ENCODE data around the gene PDE11A.

Gene PDE11A

DNA sequence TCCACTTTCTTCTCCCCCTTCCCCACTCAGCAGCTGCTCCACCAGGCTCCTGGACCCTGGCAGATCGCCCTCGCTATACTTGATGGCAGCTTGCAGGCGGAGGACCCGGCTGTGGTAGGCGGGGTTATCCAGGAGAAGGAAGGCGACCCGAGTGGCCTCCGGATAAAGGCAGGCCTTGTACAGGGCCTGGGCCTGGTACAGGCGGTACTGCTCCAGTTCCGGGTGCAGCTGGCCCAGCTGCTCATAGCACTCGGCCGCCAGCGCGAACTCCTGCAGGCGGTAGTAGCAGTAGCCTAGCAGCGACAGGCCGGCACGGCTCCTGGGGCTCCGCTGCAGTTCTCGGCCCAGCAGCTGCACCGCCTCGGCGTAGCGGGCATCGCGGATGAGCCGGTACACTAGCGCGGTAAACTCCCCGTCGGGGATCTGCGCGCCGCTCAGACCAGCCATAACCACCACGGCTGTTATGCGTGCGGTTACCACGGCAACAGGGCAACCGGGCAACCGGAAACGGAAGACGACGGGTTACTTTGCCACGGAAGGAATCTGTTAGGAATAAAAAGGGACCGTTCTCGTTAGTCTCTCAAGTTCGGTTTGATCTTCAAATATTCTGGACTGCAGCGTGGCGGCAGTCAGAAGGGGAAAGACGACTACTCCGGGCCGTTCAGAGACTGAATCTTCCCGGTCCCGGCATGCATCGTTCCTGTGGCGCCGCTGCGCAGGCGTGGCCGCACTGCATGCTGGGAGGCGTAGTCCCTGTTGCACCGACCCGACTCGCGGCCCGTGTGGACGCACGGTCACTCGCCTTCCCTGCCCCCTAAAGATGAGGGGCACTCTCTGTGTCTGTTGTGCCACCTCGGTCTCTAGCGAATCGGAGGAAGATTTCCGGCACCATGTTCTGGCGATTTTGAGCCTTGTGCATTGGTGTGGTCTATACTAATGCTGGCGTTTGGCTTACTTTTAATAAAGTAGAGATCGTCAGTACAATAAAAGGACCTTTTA is 454.0 kb downstream of the PDE11A start:
- DNase-seq = peak; percentile 91

DNA sequence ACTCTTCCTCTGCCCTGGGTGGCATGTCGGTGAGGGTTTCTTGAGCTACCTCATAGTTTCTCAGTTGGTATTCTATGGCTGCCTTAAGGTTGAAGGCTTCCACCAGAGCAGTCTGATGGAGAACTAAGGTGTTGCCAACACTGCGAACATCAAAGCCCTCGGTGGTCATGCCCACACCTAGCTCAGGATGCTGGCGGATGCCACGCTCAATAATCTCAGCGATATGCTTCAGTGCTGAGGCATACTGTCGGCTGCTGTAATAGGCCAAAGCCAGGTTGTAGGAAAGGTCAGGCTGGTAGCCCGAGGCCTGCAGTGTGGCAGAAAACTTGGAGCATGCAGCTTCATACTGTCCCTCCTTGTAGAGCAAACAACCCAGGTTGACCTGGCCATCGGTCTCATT is 454.7 kb downstream of the PDE11A start:
- no peak for DNase-seq

DNA sequence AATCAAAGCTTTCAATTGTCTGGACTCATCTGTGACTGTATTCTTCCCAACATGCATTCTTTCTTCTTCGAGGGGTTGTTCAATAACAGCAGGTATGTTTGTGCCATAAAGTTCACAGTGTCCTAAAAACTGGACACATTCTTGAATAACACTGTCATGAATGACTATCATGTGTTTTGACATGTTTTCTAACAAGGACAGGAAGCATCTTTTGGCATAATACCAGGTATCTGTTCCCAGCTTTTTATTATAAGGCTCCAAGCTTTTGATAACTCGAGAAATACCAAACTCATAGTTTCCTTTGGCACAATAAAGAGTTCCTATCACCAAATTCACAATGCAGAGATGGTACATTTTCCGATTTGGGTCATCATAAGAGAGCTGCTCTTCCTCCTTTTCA is 455.8 kb downstream of the PDE11A start:
- no peak for DNase-seq

DNA sequence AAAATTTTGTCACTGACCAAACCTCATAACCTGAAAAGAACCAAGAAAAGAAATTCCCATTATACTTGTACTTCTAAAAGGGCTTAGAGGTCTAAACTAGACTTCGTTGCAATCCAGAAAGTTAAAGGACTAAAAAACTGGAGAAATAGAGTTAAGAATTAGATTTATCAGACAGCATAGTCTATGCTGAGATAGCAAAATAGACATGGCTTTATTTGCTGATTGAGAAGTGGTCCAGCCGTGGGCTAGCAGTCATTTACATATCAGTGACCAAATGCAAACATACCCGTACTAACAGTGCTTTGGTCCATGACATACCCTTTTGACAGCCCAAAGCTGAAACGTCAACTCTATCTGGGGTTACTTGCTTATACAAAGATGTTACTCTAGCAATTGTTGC is 456.5 kb downstream of the PDE11A start:
- DNase-seq = no peak

DNA sequence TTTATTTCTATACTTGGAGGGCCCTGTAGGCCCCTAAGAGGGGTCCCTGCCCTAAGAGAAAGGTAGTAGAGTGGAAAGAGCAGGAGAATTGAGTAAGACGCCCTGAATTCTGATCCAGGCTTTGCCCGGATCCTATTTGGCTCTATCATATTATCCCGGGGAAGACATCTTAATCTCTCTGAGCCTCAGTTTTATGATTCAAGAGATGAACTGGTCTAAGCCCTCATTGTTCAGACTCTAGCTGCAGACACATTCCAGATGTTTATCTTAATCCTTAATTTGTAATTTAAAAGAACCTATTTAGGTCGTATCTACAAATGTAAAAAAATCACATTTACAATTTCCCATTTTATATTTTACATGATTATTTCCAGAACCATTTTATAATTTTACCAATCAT is 459.9 kb downstream of the PDE11A start:
- DNase-seq = no peak

DNA sequence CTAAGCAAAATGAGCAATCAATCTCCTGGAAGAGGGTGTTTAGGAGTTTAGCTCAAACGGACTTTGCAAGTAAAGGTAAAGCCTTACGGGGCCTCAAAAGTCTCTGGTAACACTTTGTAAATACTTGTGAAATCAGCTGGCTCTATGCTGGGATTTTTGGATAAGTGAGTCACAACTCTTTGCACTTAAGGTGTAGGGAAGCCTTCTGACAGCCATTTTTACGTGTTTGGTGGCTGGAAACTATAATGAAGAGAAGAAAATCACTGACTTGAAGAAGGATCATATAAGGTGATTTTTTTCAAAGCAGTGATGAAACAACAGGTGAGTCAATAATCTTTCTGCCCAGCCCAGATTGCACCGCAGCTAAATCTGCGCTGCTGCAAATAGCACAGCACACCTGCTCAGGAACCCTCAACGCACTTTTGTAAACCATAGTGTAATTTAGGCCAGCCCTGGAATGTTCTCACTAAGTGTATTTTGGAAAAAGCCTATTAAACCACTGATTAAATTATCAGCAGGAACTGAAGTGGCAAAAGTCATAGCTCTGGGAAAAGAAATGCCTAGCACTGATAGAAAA is 461.2 kb downstream of the PDE11A start:
- peak; percentile 24 for DNase-seq

DNA sequence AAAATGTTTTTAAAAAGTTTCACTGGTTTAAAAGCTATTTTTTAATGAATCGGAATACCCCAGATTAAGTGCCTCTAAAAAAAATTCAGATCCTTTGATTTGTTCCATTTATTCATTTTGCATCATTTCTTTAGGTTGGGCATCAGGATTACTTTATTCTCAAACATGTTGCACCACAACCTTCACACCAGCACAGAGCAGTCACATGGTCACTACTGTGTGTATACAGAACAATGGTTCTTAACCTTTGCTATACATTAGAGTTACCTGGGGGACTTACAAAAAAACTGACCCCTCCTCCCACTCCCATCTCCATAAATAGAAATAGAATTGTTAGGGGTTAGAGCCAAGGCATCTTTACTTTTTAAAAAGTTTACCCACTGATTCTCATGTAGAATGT is 461.8 kb downstream of the PDE11A start:
- DNase-seq = no peak

DNA sequence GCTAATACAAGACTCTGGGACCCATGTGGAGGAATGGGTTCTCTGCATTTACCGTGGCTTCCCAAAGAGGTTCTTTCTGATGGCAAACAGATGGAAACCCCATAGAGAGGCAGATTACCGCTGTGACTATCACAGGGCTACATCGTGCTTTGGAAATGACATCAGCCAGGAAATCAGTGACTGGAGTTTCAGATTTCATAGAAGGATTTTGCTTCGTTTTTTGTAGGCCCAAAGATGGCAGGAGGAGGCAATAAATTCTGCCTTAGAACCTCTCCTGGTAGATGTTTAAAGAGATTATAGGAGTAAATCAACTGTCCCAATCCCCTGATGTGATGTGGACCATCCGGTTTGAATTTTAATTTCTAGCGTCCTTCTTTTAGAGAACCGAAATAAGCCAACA is 465.9 kb downstream of the PDE11A start:
- no peak for DNase-seq

DNA sequence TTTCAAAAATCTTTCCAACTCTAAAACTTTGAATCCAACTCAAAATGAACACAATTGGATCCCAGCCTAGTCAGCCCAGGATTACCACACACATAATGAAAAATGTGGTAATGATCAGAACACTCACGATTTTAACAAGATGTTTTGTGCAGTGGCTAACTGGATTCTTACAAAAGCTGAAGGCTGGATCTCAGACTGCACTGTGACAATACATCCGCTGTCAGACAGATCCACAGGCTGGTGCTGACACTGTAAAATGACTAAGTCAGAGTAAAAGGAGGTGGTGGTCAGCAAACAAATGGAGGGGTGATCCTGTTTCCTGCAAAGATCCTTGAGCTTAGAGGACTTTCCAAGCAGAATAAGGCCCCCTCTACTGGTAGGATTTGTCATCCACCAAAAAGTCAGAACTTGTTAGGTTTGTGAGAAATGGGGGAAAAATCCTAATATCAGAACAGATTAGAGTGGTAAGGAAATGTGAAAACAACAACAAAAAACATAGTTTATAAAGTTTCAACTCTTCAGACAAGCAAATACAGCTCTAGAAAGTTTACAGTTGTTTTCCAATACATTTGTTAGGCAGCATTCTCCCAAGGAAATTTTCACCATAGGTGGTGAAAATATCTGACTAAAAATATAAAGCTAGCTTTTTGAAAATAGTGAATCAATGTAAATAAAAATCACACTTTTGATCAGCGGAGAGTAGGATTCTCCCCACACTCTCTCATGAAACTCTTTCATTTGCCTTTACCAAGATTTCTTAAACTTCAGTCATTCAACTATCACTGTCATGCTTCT is 468.1 kb downstream of the PDE11A start:
- no peak for DNase-seq

DNA sequence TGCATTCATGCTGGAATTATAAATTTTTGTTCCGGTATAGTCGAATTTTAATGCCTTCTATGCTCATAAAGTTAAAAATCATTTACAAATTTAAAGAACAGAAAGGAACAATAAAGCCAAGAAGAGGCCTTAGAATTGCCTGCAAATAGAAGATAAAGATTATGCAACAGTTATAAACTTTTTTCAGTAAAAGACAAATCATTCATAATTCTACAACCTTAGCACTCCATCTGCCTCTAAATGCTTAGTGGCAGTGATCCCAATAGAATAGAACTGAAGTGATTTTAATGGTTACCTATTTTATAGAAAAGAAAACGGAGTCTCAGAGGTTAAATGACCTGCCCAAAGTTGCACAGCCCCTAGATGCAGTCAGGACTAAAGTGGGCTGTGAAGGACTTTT is 468.8 kb downstream of the PDE11A start:
- no peak for DNase-seq

DNA sequence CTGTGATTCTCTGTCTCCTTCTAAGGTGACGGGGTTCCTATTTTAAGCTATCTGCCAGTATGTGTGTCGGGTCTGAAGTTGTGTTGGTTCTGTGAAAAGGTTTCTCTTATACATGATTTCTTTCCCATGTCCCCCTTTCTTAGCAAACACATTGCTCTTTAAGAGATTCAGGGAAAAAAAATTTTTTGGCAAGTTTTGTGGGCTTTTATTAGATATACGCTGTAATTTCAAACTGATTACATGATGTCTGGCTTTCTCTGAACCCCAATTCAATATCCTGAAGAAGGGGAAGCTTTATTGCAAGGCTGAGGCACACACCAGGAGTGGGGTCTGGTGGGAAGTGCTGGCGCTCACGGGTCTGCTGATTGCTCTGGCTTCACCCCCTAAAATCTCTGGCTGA is 469.4 kb downstream of the PDE11A start:
- DNase-seq = no peak

DNA sequence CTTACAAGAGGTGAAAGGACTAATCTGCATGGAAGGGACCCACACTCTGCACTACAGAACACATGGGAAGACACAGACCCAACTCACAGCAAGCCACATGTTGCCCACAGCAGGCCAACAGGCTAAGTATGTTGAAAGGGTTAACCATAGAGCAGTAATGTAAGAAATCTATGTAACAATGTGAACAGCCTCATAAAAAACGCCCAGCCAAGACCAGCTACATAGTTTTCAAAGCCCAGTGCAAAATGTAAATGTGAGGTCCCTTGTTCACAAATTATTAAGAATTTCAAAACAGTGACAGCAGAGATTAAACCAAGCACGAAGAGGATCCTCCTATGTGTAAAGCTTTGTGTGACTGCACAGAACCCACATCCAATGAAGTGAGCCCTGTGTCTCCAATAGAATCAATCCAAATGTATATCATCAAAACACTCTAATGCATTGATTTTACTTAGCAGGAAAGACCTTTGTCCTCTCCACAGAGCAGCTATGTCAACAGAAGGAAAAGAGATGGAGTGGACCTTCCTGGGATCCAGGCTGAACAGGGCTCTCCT is 469.9 kb downstream of the PDE11A start:
- no peak for DNase-seq

DNA sequence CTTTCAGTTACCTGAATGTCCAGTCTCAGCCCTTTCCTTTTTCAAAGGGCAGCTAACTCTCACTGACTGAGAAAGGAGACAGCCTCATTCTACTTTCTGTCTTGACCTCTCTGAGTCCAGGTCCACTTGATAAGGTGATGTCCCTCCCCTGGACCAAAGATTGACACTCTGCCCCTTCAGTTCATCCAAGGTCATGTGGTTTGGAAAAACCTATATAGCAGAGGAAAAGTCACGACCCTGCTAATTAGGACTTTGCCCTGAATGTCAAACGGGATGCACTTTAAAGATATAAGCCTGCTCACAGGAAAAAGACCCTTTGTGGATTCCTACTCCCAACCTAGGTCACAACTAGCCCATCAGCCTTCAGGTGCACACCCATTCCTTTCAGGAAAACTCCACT is 471.7 kb downstream of the PDE11A start:
- no peak for DNase-seq

DNA sequence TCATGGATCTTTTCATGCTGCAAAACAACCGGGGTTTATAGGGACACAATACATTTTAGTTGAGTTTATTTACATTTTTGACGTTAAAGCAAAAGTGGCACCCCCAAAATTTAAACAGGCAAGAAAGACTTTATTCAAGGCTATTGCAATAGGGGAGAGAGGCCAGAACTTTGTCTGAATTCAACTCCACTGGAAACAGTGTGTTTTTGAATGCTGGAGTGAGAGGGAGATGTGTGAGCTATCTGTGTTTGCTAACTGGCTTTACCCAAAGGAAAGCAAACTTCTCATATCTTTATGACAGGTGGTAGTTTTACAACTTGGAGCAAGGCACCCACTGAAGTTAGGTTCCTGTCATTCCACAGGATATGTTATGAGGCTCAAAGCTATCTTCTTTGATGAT is 472.6 kb downstream of the PDE11A start:
- DNase-seq = no peak

DNA sequence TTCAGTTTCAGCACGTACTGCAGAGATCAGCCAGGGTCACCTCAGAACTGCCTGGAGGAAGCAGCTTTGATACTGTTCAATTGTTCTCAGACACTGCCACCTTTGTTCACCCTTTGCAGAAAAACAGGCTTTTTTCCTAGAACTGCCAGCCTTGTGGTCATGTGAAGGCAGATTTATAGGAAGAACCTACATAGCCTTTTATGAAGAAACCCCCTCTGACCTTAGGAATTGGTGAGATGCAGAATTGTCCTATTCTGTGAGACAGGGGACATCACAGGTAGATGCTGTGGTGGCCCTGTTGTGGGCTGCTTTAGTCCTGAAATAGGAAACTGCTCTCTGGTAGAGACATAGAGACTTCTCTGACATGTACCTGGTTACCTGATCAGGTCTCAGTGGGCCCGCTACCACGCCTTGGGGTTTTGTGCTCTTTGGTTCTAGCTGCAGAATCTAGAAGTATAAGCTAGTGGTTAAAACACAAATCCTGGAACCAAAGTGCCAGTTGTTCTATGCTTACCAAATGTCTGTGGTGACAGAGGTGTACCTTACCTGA is 473.4 kb downstream of the PDE11A start:
- no peak for DNase-seq

DNA sequence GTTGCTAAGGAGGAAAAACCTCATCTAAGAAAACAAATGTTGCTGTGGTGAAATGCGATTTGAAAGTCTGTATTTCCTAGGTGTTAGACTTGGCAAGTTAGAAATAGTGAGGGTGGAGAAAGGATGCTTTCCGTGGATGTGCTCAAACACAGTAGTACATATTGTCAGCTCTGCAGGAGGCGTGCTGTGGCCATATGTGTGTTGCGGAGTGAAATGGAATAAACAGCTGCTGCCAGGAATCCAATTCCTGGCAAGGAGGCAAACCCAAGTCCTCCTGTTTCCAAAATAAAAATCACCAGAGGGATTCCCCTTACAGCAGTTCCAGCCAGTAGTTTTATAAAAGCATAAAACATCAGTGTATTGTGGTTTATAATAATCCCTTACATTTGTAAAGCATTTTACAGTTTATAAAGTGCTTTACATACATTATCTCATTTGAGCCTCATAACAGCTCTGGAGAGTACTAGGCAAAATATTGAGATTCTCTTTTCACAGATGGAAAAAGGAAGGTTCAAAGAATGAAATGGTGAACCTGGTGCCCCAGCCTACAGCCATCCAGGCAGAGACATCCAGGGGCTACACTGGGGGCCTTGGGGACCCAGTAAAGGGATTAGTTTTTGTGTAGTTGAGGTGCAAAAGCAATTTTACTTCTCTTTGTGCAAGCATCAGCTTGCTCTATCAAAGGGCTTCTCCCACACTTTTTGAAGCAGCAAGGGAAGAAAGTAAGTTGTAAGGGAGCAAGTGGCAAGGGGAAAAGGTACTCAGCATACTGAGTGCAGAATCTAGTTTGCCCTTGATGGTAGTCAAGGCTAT is 474.0 kb downstream of the PDE11A start:
- DNase-seq = no peak

DNA sequence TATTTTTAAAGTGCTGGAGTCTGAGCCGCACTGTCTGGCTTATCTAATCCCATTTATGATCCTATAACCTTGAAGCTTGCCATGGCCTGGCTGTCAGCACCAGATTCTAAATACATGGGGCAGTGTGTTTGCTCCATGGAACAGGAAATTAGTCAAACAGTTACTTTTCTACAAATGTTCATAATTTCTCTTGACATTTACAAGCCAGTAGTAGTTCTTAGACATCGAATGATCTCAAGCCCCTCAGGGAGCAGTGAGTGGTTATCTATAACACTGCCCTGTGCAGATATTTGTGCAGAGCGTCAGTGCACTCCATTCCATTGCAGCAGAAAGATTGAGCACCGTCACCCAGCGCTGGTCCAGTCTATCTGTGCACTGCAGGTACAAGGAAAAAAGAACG is 474.8 kb downstream of the PDE11A start:
- DNase-seq = no peak

DNA sequence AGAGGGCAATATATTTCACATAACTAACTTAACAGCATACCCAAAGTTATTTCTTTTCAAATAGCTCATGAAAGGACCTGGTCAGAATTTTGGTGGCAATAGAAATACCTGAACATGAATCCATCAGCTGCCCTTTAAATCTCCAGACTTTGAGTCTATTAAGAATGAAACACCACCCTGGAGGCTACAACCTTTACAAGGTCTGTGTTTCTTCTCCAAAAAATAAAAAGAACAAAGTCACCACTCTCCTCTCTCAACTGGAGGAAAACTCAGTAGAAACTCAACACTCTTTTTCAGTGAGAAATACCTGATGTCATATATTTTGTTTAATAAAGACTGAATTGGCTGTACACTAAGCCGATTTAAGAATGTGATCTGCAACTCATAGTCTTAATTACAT is 475.7 kb downstream of the PDE11A start:
- no peak for DNase-seq

DNA sequence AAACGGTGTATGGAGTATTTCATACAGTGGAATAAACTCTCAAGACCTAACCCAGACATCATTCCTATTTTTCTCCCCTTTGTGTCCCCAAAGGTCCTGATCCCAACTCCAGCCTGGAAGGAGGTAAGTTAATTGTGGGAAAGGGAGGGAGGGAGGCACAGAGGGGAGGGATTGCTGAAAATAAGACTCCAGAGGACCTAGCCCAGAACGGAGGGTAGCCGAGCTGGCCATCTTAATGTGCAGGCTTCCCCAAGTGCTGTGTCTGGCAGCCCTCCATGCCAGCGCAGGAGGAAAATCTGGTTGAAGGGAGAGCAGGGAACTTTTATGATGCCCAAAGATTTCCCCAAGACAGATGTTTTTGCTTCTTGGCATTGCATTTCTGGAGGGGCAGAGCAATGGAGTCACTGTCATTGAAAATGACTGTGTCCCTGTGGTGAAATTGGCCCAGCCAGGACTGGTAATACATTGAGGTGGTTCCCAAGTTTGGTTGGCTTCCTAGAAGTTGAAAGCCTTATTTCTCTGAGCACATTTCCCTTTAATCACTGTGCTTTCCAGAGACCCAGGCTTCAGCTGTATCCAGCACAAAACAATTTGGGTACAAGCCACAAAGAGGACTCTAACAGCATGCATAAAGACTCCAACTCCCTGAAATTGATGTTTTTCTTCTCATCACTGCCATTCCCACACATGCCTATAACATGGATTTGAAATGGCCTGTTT is 477.3 kb downstream of the PDE11A start:
- no peak for DNase-seq

DNA sequence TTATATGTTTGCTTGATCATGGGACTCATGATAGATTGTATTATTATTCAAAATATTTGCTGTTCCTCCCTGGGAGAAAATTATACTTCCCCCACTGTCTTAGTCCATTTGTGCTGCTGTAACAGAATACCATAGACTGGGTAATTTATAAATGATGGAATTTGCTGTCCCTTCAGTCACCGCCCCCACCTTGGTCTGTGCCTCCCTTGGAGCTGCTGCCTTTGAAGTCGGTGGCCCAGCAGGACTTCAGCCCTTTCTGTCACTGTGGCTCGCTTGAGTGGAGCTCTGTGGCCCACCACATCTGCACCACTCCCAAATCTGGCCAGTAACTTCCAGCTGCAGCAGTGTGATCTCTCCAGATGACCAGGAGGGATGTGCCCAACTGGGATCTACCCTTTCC is 479.2 kb downstream of the PDE11A start:
- no peak for DNase-seq

DNA sequence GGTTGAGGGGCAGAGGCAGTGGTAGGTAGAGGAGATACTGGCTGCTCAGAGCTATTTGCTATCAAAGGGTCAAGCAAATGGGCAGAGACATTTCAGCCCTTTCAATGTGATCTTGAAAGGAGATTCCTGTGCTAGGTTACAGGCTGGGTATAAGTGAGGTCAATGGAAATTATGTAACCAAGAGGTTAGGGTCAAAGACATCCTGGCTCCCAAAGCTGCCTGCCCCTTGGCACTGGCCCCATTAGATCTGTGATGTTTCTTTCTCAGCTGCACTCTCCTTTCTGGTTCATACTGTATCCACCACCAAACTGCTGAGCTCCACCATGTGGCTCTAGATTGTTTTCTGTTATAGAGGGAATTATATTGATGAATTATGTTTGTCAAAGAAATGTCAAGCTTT is 479.6 kb downstream of the PDE11A start:
- no peak for DNase-seq

DNA sequence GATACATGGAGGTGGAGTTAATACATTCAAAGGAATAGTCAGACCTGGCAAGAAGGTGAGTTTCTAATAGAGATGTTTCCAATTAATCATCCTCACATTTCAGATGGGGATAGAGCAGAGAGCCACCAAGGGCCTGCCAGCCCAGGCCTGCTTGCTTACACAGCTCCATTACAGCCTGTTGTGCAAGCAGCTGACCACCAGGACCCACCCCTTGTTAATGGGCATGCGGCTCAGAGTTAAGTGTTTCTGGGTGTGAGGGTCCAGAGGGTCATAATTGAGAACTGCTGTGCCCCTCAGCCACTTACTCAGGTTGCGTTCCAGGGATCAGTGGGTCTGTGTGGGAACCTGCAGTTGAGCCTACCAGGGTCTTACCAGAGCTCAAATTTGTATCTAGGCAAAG is 480.2 kb downstream of the PDE11A start:
- no peak for DNase-seq

Data from NCI-H774 (cell line).